HL-60/S4 treated with retinoic acid at 250 ng/mL for 4 days and 3 days (cell line): ENCODE data around the gene RGPD8.
"Not testable (repeated sequence)": the region's sequence is repeated elsewhere in the genome, so short reads cannot be mapped to it uniquely, and the experiment has no call there.

Experiments
- in situ Hi-C: fragments of 300-500 bp; cut with MboI; formaldehyde crosslinking; loops from 2 replicates; pipeline ENCODE4 v1.7.0; 2022; ENCODE audit warnings: low sequenced_read_pairs

RGPD8 gene

DNA sequence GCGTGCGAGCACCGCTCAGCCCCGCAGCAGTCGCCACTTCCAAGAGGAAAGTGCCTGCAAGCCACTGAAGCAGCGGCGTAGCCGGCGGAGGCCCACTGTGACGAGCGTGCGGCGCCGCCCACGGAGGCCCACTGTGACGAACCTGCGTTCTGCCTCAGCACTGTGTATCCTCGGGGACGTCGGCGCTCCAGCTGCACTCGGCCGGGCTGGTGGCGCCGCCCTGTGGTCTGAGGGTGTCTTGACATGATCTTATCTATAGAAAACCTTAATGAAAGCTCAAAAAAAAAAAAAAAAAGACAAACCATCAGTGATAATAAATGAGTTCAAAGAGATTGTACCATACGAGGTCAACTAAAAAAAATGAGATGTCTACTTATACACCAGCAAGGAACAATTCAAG lies at the start of gene RGPD8:
TSS of gene RGPD8 (minus strand) at position 166 of the 400 bp plus-strand sequence. CDS start 192 bp downstream, outside the sequence.
- in situ Hi-C loops = not testable (repeated sequence)

- in situ Hi-C loops = no loop called here
Observed at GRCh38 chr2:112483042-112483473, 49.6 kb upstream of the RGPD8 start.

DNA sequence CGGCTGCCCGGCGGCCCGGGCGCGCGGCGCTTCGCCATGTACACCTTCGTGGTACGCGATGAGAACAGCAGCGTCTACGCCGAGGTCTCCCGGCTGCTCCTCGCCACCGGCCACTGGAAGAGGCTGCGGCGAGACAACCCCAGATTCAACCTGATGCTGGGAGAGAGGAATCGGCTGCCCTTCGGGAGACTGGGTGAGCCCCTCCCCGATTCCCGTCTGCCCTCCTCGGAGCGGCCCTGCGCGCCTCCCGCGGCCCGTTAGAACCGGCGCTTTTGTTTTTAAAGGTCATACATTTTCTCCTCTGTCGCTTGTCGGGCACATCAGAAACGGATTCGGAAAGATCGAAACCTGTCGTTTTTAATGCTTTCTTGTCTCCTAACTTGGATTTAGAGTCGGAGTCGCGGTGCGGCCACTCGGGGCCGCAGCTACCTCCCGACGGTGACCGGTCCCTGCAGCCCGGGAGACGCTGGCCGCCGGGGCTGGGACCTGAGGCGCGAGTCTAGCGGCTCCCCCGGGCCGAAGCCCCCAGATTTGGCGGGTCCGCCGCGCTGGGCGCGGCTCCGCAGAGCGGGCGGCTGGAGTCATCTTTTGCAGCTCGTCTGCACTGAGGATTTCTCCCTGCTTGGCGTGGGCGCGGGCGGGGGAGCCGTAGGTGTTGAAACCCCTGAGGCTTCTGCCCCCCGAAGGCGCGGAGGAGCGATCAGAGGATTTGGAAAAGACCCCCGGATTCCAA lies 49.0 kb upstream of the RGPD8 start:
- in situ Hi-C loops = no loop called here

GRCh38 chr2:112481528-112482233 lies 48.2 kb upstream of the RGPD8 start, which contains the start of gene TTL:
TSS of gene TTL (plus strand) at chr2:112482156. CDS start at chr2:112482345, 189 bp downstream.
- in situ Hi-C loops = no loop called here

- in situ Hi-C loops = no loop called here
Observed at GRCh38 chr2:112481050-112481527, 47.6 kb upstream of the RGPD8 start.

DNA sequence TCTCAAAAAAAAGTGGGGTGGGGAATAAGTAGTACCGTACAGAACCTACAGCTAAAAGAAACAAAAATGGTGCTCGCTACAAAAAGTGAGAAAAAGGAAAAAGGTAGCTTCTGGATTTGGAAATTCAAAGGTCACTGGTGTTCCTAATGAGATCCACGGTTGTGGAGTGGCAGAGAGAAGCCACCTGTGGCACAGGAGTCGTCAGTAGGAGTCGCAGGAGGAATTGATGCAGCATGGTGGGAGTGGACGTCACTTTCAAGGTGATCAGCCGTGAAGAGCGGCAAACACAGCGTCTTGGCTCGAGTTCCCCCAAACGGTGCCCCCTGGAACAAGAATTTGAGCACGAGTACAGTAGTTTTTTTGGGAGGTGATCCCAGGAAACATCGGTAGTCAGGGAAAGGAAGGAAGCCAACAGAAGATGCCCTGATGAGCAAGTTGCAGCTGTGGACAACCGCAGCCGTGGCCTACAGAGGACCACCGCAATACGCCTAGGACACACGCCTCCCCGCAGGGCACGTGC lies 47.1 kb upstream of the RGPD8 start:
- in situ Hi-C loops = no loop called here

GRCh38 chr2:112476434-112476833 lies 43.0 kb upstream of the RGPD8 start:
- in situ Hi-C loops = no loop called here

DNA sequence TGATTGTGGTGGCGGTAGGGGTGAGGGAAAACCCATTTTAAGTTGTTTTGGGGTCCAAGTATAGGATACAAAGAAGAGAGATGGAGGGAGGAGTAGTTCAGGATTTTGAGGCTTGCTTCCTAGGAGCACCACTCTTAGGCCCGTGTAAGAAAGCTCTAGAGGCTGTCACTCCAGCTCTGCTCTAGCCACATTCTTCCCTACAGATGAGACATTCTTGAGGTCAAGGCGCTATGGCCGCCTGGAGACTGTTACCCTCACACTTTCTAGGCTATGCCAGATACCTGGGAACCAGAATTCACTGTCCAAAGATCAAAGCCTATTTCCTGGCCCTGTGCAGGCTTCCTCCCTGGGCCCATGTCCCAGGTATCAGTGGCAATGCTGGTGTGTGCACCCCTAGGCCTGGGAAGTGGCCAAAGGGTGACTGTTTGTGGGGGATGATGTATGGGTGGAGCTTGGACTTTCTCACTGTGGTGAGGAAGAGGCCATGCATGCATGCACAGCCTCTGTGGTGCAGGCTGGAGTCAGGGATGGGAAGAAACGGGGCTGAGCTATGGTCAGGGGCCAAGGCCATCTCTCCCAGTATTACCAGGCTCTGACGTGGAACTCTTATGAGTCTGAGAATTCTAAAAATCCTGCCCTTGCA lies 41.5 kb upstream of the RGPD8 start:
- in situ Hi-C loops = no loop called here

DNA sequence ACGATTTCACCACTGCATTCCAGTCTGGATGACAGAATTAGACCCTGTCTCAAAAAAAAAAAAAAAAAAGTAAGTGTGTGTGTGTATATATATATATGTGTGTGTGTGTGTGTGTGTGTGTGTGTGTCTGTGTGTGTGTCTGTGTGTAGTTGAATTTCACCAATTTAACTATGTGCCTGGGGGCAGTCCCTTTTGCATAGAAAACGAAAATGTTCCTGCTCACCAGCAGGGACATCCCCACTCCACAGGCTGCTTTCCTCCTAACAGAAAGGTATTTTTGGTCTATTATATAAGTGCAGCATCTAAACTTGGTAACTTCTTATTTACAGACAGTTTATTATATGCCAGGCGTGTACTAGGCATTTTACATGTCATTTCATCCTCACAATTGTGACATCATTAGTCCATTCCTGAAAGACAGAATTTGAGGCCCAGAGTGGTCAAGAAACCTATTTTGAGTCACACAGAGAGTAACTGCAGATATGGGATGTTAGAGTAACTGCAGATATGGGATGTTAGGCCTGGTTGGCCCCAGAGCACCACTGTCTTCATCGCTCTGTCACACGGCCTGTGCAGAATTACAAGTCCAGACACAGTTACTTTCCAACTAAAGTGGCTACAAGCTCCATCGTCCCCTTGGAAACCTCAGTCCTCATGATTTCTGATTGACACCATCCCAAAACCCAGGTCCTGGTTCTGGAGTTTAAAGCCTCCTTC lies 39.3 kb upstream of the RGPD8 start:
- in situ Hi-C loops = no loop called here

- in situ Hi-C loops = no loop called here
Observed at GRCh38 chr2:112465382-112465781, 31.9 kb upstream of the RGPD8 start.

- in situ Hi-C loops = no loop called here
Observed at GRCh38 chr2:112463256-112463655, 29.8 kb upstream of the RGPD8 start.

- in situ Hi-C loops = no loop called here
Observed at GRCh38 chr2:112462178-112462577, 28.7 kb upstream of the RGPD8 start.

DNA sequence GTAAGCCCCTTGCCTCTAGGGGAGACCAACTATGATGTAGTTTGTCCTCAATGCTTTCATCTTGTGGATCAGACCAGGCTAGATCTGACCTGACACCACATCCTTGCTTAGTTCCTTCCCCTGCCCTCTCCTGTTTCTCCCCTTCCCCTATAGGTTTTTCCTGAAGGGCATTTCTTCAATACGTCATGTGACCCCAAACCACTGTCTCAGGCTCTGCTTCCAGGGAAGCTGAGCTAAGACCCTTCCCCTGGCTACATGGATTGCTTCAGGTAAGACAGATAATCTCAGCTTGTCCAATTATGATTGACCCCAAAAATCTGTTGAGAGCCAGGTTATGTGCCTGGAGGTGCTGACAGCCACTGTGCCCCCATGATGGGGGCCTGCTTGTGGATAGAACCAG lies 25.9 kb upstream of the RGPD8 start:
- in situ Hi-C loops = no loop called here

DNA sequence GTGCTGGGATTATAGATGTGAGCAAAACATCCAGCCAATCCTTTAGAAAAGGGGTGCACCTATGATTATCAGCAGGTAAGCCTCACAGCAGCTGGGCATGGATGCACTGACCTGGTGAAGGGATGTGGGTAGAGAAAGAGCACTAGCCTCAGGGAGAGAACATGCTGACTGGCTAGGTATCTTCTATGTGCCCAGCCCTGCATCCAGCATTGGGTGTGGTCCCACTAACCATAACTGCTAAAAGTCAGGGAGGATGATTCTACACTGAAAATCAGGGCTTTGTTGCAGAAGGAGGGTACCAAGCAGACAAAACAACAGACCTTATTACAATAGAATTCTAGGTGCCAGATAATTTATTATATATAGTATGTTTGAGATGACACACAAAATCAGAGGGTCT lies 21.1 kb upstream of the RGPD8 start:
- in situ Hi-C loops = no loop called here

- in situ Hi-C loops = no loop called here
Observed at GRCh38 chr2:112451317-112451716, 17.9 kb upstream of the RGPD8 start.

DNA sequence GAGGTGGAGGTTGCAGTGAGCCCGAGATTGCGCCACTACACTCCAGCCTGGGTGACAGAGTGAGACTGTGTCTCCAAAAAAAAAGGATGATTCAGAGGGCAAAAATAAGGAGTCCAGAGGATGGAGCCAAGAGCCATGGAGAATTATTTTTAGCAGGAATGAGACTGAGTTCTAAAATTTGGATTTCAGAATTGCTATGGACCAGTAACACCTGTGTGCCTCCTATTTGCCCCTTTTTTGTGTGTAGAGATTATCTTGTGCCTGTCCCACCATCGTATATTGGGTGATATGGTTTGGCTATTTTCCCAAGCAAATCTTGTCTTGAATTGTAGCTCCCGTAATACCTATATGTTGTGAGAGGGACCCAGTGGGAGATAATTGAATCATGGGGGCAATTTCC lies 16.4 kb upstream of the RGPD8 start:
- in situ Hi-C loops = no loop called here

DNA sequence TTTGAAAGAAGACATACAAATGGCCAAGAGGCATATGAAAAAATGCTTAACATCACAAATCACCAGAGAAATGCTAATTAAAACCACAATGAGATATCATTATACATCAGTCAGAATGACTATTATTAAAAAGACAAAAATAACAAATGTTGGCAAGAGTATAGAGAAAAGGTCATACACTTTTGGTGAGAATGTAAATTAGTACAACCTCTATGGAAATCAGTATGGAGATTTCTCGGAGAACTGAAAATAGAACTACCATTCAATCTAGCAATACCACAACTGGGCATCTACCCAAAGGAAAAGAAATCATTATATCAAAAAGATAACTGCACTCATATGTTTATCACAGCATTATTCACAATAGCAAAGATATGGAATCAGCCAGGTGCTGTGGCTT lies 10.8 kb upstream of the RGPD8 start:
- in situ Hi-C loops = not testable (repeated sequence)

GRCh38 chr2:112438603-112439261 lies 5.3 kb upstream of the RGPD8 start:
- in situ Hi-C loops = not testable (repeated sequence)

- in situ Hi-C loops = not testable (repeated sequence)
Observed at GRCh38 chr2:112437405-112437831, 4.0 kb upstream of the RGPD8 start.

DNA sequence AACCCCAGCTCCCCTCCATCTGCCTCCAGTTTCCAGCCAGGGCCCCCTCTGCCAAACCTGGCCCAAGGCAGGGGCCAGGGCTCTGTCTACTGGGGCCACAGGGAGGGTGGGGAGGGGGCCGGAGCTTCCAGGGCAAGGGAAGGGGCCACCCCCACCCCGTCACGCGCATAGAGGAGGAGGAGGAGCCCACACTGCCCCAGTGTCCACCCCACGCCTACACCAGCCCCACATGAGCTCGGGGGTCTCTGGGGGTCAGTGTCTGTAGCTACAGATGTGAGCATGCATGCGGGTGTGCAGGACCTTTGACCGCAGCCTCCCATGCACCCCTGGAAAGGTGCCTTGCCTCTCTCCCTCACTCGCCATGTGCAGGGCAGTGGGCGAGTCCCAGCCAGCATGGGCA lies 3.5 kb upstream of the RGPD8 start:
- in situ Hi-C loops = not testable (repeated sequence)
